Nephron (organoid): ENCODE data around the gene HEMGN.
A peak's percentile ranks its signal among the peaks of the same experiment; 100 is the strongest.

Source experiments
- H3K27ac Mint-ChIP-seq, 3 experiments: 2 replicates each; pipeline ENCODE4 v1.8.0; 2020; ENCODE audit warnings: mixed read lengths in 3 of 3, mild to moderate bottlenecking in 2 of 3, moderate library complexity in 1 of 3
- H3K27me3 Mint-ChIP-seq: 2 replicates; pipeline ENCODE4 v1.8.0; 2021; ENCODE audit warnings: low read depth, mild to moderate bottlenecking, moderate library complexity, mixed read lengths
- H3K36me3 Mint-ChIP-seq: 2 replicates; pipeline ENCODE4 v1.8.0; 2020; ENCODE audit warnings: low read depth, mixed read lengths
- H3K4me1 Mint-ChIP-seq: 2 replicates; pipeline ENCODE4 v1.8.0; 2020; ENCODE audit warnings: mixed read lengths
- H3K4me3 Mint-ChIP-seq, 3 experiments: 2 replicates each; pipeline ENCODE4 v1.8.0; 2020; ENCODE audit warnings: mild to moderate bottlenecking in 3 of 3, mixed read lengths in 3 of 3, moderate library complexity in 2 of 3
- H3K9me3 Mint-ChIP-seq: 2 replicates; pipeline ENCODE4 v1.8.0; 2020; ENCODE audit warnings: mixed read lengths
- CTCF ChIP-seq, 3 experiments: fragments of 200-600 bp; sonication (generic); IDR thresholded peaks; one replicate each; pipeline ENCODE4 v1.5.0; 2021; ENCODE audit warnings: antibody characterized with exemption in 3 of 3; ENCODE audit not compliant: unreplicated experiment in 3 of 3

The HEMGN gene, protein sequence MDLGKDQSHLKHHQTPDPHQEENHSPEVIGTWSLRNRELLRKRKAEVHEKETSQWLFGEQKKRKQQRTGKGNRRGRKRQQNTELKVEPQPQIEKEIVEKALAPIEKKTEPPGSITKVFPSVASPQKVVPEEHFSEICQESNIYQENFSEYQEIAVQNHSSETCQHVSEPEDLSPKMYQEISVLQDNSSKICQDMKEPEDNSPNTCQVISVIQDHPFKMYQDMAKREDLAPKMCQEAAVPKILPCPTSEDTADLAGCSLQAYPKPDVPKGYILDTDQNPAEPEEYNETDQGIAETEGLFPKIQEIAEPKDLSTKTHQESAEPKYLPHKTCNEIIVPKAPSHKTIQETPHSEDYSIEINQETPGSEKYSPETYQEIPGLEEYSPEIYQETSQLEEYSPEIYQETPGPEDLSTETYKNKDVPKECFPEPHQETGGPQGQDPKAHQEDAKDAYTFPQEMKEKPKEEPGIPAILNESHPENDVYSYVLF

GRCh38 chr9:97938081-97938644, at the start of gene HEMGN:
Gene HEMGN (minus strand): TSS chr9:97938172. CDS start chr9:97938136, 36 bp downstream.
- no peak within 1 kb of the TSS for H3K4me3 Mint-ChIP-seq
- H3K27me3 Mint-ChIP-seq: peaks cover 87% of the 10 kb centered on the region
- TF ChIP-seq CTCF (IDR thresholded peaks at IDR 0.05; ENCODE audit: unreplicated experiment in 3 of 3): no peak
- no peaks in the 10 kb centered on the region for H3K9me3 Mint-ChIP-seq
- no peak within 1 kb of the TSS for H3K27ac Mint-ChIP-seq
- no peaks in the 10 kb centered on the region for H3K4me1 Mint-ChIP-seq
- H3K36me3 Mint-ChIP-seq: no peaks in the 10 kb centered on the region

- H3K36me3 Mint-ChIP-seq: no peaks in the 10 kb centered on the region
- TF ChIP-seq CTCF (IDR thresholded peaks at IDR 0.05; ENCODE audit: unreplicated experiment in 3 of 3): no peak
- no peak overlapping the region for H3K27ac Mint-ChIP-seq
- H3K4me1 Mint-ChIP-seq: peaks cover 51% of the 10 kb centered on the region
- no peaks in the 10 kb centered on the region for H3K27me3 Mint-ChIP-seq
- H3K9me3 Mint-ChIP-seq: no peaks in the 10 kb centered on the region
- H3K4me3 Mint-ChIP-seq: peak overlapping the region in 2 of 3 experiments; percentile 49 to 51
Measured at GRCh38 chr9:97987487-97987886, 49.5 kb upstream of the HEMGN start.

- no peak for TF ChIP-seq CTCF (IDR thresholded peaks at IDR 0.05; ENCODE audit: unreplicated experiment in 3 of 3)
- peak overlapping the region; percentile 82 to 92 (median 89) for H3K4me3 Mint-ChIP-seq
- peaks cover 64% of the 10 kb centered on the region for H3K4me1 Mint-ChIP-seq
- H3K9me3 Mint-ChIP-seq: no peaks in the 10 kb centered on the region
- no peaks in the 10 kb centered on the region for H3K27me3 Mint-ChIP-seq
- H3K36me3 Mint-ChIP-seq: no peaks in the 10 kb centered on the region
- peak overlapping the region; percentile 57 to 96 (median 89) for H3K27ac Mint-ChIP-seq
Measured at GRCh38 chr9:97985058-97985861, 47.3 kb upstream of the HEMGN start.

GRCh38 chr9:97984188-97985057, 46.5 kb upstream of the HEMGN start:
- Mint-ChIP-seq H3K36me3 (no peaks in the 10 kb centered on the region), H3K4me1 (peaks cover 59% of the 10 kb centered on the region), H3K27me3 (no peaks in the 10 kb centered on the region), H3K4me3 (peak overlapping the region; percentile 60 to 74 (median 66)), H3K27ac (peak overlapping the region in 1 of 3 experiments; percentile 75), H3K9me3 (no peaks in the 10 kb centered on the region)
- TF ChIP-seq CTCF (IDR thresholded peaks at IDR 0.05; ENCODE audit: unreplicated experiment in 3 of 3): no peak

GRCh38 chr9:97983589-97984187, 45.7 kb upstream of the HEMGN start:
- H3K4me1 Mint-ChIP-seq: peaks cover 52% of the 10 kb centered on the region
- H3K27ac Mint-ChIP-seq: peak overlapping the region in 2 of 3 experiments; percentile 74 to 89
- no peaks in the 10 kb centered on the region for H3K27me3 Mint-ChIP-seq
- H3K36me3 Mint-ChIP-seq: no peaks in the 10 kb centered on the region
- no peaks in the 10 kb centered on the region for H3K9me3 Mint-ChIP-seq
- TF ChIP-seq CTCF (IDR thresholded peaks at IDR 0.05; ENCODE audit: unreplicated experiment in 3 of 3): no peak
- peak overlapping the region; percentile 79 to 85 (median 82) for H3K4me3 Mint-ChIP-seq
